IMR-90 (cell line): ENCODE measurements around the gene ZNF43. TPM values are rescaled to one million over a fixed set of nuclear protein-coding genes. Genes with fewer than 3 reads are reported as not detected.
A peak's percentile ranks its signal among the peaks of the same experiment; 100 is the strongest.

Source experiments
- ATAC-seq: fragments of 200-7000 bp; cut with Tn5 transposase; 2 replicates; pipeline ENCODE4 v1.9.1; 2020; ENCODE audit warnings: low read depth, mild to moderate bottlenecking, moderate library complexity
- BruUV-seq: library from RNA; stranded (reverse); fragments of 400-500 nt; replicated peaks from 2 replicates; lab custom pipeline; 2021; lab: Mats Ljungman, UMichigan
- CTCF ChIA-PET: fragments of 300-600 bp; formaldehyde crosslinking; extraction: SDS; loops from one replicate; lab custom pipeline; 2021; ENCODE audit warnings: antibody characterized with exemption; lab: Yijun Ruan, JAX
- POLR2A ChIA-PET: fragments of 300-600 bp; sonication (Branson Sonifier 250); formaldehyde crosslinking; loops from one replicate; lab custom pipeline; 2022; ENCODE audit warnings: antibody characterized with exemption; ENCODE audit not compliant: unreplicated experiment; lab: Charles Lee
- DNase-seq: peaks from one replicate; pipeline ENCODE4 v3.0.0; 2013
- H2AFZ ChIP-seq: replicated peaks from 2 replicates; pipeline ENCODE3; 2013; ENCODE audit warnings: low read length, mild to moderate bottlenecking; ENCODE audit not compliant: poor library complexity
- H2AK5ac ChIP-seq: 2 replicates; pipeline ENCODE4 v1.6.1; 2013; ENCODE audit warnings: low read depth, low read length, inconsistent platforms
- H2AK9ac ChIP-seq: replicated peaks from 2 replicates; pipeline ENCODE3; 2013; ENCODE audit warnings: mild to moderate bottlenecking, low read depth, low read length, moderate library complexity; ENCODE audit not compliant: poor library complexity
- H2BK120ac ChIP-seq: 2 replicates; pipeline ENCODE4 v1.6.1; 2013; ENCODE audit warnings: low read depth, low read length, inconsistent platforms
- H2BK15ac ChIP-seq: 3 replicates; pipeline ENCODE4 v1.6.1; 2013; ENCODE audit warnings: low read depth, low read length, inconsistent platforms
- H2BK20ac ChIP-seq: 2 replicates; pipeline ENCODE4 v1.6.1; 2013; ENCODE audit warnings: low read depth, mild to moderate bottlenecking, inconsistent platforms, low read length, moderate library complexity
- H2BK5ac ChIP-seq: 2 replicates; pipeline ENCODE4 v1.6.1; 2013; ENCODE audit warnings: mild to moderate bottlenecking, low read depth, low read length, inconsistent platforms; ENCODE audit not compliant: poor library complexity, severe bottlenecking
- H3K14ac ChIP-seq: replicated peaks from 2 replicates; pipeline ENCODE4 v1.6.1; 2013; ENCODE audit warnings: low read depth, low read length, inconsistent platforms
- H3K18ac ChIP-seq: 2 replicates; pipeline ENCODE4 v1.6.1; 2013; ENCODE audit warnings: low read depth, low read length, control low read depth
- H3K23ac ChIP-seq: 2 replicates; pipeline ENCODE4 v1.6.1; 2013; ENCODE audit warnings: low read depth, low read length, inconsistent platforms
- H3K27ac ChIP-seq: 2 replicates; pipeline ENCODE4 v1.5.1; 2013; ENCODE audit warnings: mild to moderate bottlenecking, control low read depth, low read length; ENCODE audit not compliant: insufficient read depth
- H3K27me3 ChIP-seq: 2 replicates; pipeline ENCODE4 v1.6.1; 2013; ENCODE audit warnings: low read length; ENCODE audit not compliant: control insufficient read depth, insufficient read depth
- H3K36me3 ChIP-seq: 2 replicates; pipeline ENCODE4 v1.6.1; 2013; ENCODE audit warnings: low read length, mixed read lengths; ENCODE audit not compliant: control insufficient read depth, insufficient read depth
- H3K4ac ChIP-seq: 2 replicates; pipeline ENCODE4 v1.6.1; 2013; ENCODE audit warnings: low read depth, low read length, inconsistent platforms
- H3K4me1 ChIP-seq: 2 replicates; pipeline ENCODE4 v1.6.1; 2013; ENCODE audit warnings: low read length, mixed read lengths; ENCODE audit not compliant: control insufficient read depth, insufficient read depth
- H3K4me2 ChIP-seq: 2 replicates; pipeline ENCODE4 v1.6.1; 2013; ENCODE audit warnings: low read depth, mild to moderate bottlenecking, control low read depth, low read length, moderate library complexity
- H3K4me3 ChIP-seq: 2 replicates; pipeline ENCODE4 v1.5.1; 2013; ENCODE audit warnings: low read depth, mild to moderate bottlenecking, control low read depth, low read length, moderate library complexity; ENCODE audit not compliant: insufficient read depth
- H3K56ac ChIP-seq: 2 replicates; pipeline ENCODE4 v1.6.1; 2013; ENCODE audit warnings: low read length, inconsistent platforms; ENCODE audit not compliant: insufficient read depth; ENCODE audit errors: extremely low read depth
- H3K79me1 ChIP-seq, 2 experiments: 2 replicates each; pipeline ENCODE4 v1.6.1; 2013; ENCODE audit warnings: low read length in 2 of 2, inconsistent platforms in 1 of 2, low read depth in 1 of 2
- H3K9ac ChIP-seq: 2 replicates; pipeline ENCODE4 v1.6.1; 2013; ENCODE audit warnings: low read depth, low read length, control low read depth
- H3K9me1 ChIP-seq: 2 replicates; pipeline ENCODE4 v1.6.1; 2013; ENCODE audit warnings: low read length, inconsistent platforms; ENCODE audit not compliant: insufficient read depth
- H3K9me3 ChIP-seq: 2 replicates; pipeline ENCODE4 v1.6.1; 2013; ENCODE audit warnings: low read length; ENCODE audit not compliant: control insufficient read depth, insufficient read depth
- H4K20me1 ChIP-seq: 2 replicates; pipeline ENCODE4 v1.6.1; 2013; ENCODE audit warnings: low read length, inconsistent platforms; ENCODE audit not compliant: insufficient read depth
- H4K5ac ChIP-seq: 2 replicates; pipeline ENCODE4 v1.6.1; 2013; ENCODE audit warnings: mild to moderate bottlenecking, low read depth, low read length, control low read depth
- H4K8ac ChIP-seq, 2 experiments: 2 replicates each; pipeline ENCODE4 v1.6.1; 2013; ENCODE audit warnings: low read depth in 2 of 2, low read length in 2 of 2, control low read depth in 1 of 2, inconsistent platforms in 1 of 2
- H4K91ac ChIP-seq: 2 replicates; pipeline ENCODE4 v1.6.1; 2013; ENCODE audit warnings: low read depth, low read length, inconsistent platforms; ENCODE audit not compliant: insufficient read depth
- BHLHE40 ChIP-seq: fragments of 150-350 bp; IDR thresholded peaks from 2 replicates; pipeline ENCODE4 v1.6.1; 2016; ENCODE audit warnings: mild to moderate bottlenecking, low read depth, low read length
- CEBPB ChIP-seq: IDR thresholded peaks from 2 replicates; pipeline ENCODE4 v1.6.1; 2012; ENCODE audit warnings: low read depth, low read length, improper control_type of control experiment
- MAZ ChIP-seq: IDR thresholded peaks from 2 replicates; pipeline ENCODE4 v1.6.1; 2012; ENCODE audit warnings: low read depth, mild to moderate bottlenecking, low read length, improper control_type of control experiment, moderate library complexity, borderline replicate concordance
- MXI1 ChIP-seq: IDR thresholded peaks from 2 replicates; pipeline ENCODE4 v1.6.1; 2012; ENCODE audit warnings: low read depth, mild to moderate bottlenecking, low read length, moderate library complexity, borderline replicate concordance
- RAD21 ChIP-seq: IDR thresholded peaks from 2 replicates; pipeline ENCODE4 v1.6.1; 2012; ENCODE audit warnings: low read length, improper control_type of control experiment
- RCOR1 ChIP-seq: IDR thresholded peaks from 2 replicates; pipeline ENCODE4 v1.6.1; 2012; ENCODE audit warnings: mild to moderate bottlenecking, low read length, improper control_type of control experiment; ENCODE audit not compliant: insufficient replicate concordance
- WGBS, 2 experiments: methylation state at CpG; one replicate each; pipeline versions ENCODE4 v1.1.5 to v1.1.7; 2013; ENCODE audit warnings: missing lambda C conversion rate in 2 of 2; ENCODE audit not compliant: insufficient read length in 1 of 2; ENCODE audit errors: extremely low coverage in 2 of 2; 5-methylcytosine and 5-hydroxymethylcytosine counted together
- dilution Hi-C: fragments of 300-500 bp; cut with HindIII; formaldehyde crosslinking; loops from one replicate; pipeline ENCODE4 v1.14.3; 2018; ENCODE audit warnings: low sequenced_read_pairs; ENCODE audit not compliant: unreplicated experiment
- in situ Hi-C: fragments of 300-500 bp; cut with MboI; formaldehyde crosslinking; loops from 3 replicates; pipeline ENCODE4 v1.14.3; 2019; ENCODE audit warnings: low sequenced_read_pairs, inconsistent platforms, mixed read lengths
- intact Hi-C: fragments of 100-400 bp; cut with micrococcal nuclease; formaldehyde crosslinking; loops from 2 replicates; pipeline ENCODE4 v1.10.0; 2022
- polyA plus RNA-seq, 3 experiments: library from polyadenylated mRNA; depleted of rRNA; stranded (reverse); fragments of >200 nt; gene quantifications; 2 replicates each; pipeline ENCODE4 v1.2.3, GENCODE V29; 2012; ENCODE audit warnings: low replicate concordance in 1 of 3
- total RNA-seq: library from RNA; depleted of rRNA; stranded (reverse); fragments of >200 nt; gene quantifications from 2 replicates; pipeline ENCODE4 v1.2.3, GENCODE V29; 2012
- TF ChIP-seq, protein P1 (sequence below): conservative IDR thresholded peaks from 2 replicates; pipeline ENCODE4 v1.5.1; 2012; ENCODE audit warnings: mild to moderate bottlenecking, low read depth, low read length, improper control_type of control experiment
- TF ChIP-seq, protein P2 (sequence below): fragments of 150-350 bp; IDR thresholded peaks from 2 replicates; pipeline ENCODE4 v1.6.1; 2016; ENCODE audit warnings: low read depth, mild to moderate bottlenecking, low read length, moderate library complexity, borderline replicate concordance

ZNF43 gene
- total and polyA plus RNA-seq, 2 of the 4 experiments (the other 2 are of a cell fraction) = 2.9 to 8.8 TPM

DNA sequence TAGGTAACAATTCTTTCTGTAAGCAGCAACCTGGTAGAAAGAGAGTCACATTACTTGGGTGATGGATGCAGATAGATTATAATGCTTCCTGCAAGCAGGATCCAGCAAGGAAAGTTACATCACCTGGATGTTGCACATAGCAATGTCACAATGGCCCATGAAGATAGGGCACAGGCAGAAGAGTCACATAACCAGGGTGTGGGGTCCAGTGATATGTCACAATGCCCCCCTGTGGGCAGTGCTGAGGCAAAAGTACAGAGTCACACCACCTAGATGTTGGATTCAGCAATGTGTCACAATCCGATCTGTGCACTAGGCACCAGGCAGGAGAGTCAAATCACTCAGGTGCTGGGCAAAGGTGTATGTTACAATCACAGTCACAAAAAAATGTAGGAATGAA, 4.0 kb upstream of the ZNF43 start:
- in situ Hi-C loops (no loop called here), intact Hi-C loops (loop anchor here (5.0 kb wide), 1 partner anchor 73 kb away; the partner anchor contains the start of gene ZNF100), dilution Hi-C loops (no loop called here)
- DNase-seq (no peak), ATAC-seq (no peak)
- no peaks in the 10 kb centered on the region for H4K20me1 ChIP-seq
- H3K4me1 ChIP-seq = no peaks in the 10 kb centered on the region
- no peak overlapping the region for H3K27ac ChIP-seq
- no peak overlapping the region for H2BK15ac ChIP-seq
- no TSS peak for BruUV-seq
- H4K8ac ChIP-seq = no peak overlapping the region
- peaks cover 2 to 5% of the 10 kb centered on the region in 2 experiments; a peak in 1 of 4 replicates for H3K79me1 ChIP-seq
- no peak overlapping the region for H4K91ac ChIP-seq
- no peak overlapping the region for H3K14ac ChIP-seq
- no peak overlapping the region for H2BK120ac ChIP-seq
- H3K4me3 ChIP-seq = no peak overlapping the region
- H4K5ac ChIP-seq = no peak overlapping the region
- no peak overlapping the region for H2BK5ac ChIP-seq
- no peaks in the 10 kb centered on the region for H3K27me3 ChIP-seq
- H2AK5ac ChIP-seq = no peak overlapping the region
- H3K4ac ChIP-seq = no peak overlapping the region
- POLR2A ChIA-PET = no interaction called here
- WGBS, 2 experiments = no CpG with 5 or more reads among the region's 1 CpG
- H2AK9ac ChIP-seq = no peak overlapping the region
- no peak for TF ChIP-seq RAD21
- TF ChIP-seq MXI1 = no peak
- TF ChIP-seq, protein P1, sequence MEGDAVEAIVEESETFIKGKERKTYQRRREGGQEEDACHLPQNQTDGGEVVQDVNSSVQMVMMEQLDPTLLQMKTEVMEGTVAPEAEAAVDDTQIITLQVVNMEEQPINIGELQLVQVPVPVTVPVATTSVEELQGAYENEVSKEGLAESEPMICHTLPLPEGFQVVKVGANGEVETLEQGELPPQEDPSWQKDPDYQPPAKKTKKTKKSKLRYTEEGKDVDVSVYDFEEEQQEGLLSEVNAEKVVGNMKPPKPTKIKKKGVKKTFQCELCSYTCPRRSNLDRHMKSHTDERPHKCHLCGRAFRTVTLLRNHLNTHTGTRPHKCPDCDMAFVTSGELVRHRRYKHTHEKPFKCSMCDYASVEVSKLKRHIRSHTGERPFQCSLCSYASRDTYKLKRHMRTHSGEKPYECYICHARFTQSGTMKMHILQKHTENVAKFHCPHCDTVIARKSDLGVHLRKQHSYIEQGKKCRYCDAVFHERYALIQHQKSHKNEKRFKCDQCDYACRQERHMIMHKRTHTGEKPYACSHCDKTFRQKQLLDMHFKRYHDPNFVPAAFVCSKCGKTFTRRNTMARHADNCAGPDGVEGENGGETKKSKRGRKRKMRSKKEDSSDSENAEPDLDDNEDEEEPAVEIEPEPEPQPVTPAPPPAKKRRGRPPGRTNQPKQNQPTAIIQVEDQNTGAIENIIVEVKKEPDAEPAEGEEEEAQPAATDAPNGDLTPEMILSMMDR = no peak
- TF ChIP-seq, protein P2, sequence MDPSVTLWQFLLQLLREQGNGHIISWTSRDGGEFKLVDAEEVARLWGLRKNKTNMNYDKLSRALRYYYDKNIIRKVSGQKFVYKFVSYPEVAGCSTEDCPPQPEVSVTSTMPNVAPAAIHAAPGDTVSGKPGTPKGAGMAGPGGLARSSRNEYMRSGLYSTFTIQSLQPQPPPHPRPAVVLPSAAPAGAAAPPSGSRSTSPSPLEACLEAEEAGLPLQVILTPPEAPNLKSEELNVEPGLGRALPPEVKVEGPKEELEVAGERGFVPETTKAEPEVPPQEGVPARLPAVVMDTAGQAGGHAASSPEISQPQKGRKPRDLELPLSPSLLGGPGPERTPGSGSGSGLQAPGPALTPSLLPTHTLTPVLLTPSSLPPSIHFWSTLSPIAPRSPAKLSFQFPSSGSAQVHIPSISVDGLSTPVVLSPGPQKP = no peak
- no peak for TF ChIP-seq BHLHE40
- TF ChIP-seq MAZ = no peak
- TF ChIP-seq CEBPB = no peak
- TF ChIP-seq RCOR1 = no peak
- H2AFZ ChIP-seq = peak overlapping the region; percentile 14
- peaks cover 29% of the 10 kb centered on the region for H3K36me3 ChIP-seq
- no peak overlapping the region for H3K56ac ChIP-seq
- H3K9me3 ChIP-seq = no peaks in the 10 kb centered on the region
- H2BK20ac ChIP-seq = no peak overlapping the region
- no peak overlapping the region for H3K9ac ChIP-seq
- H3K18ac ChIP-seq = no peak overlapping the region
- no peaks in the 10 kb centered on the region for H3K9me1 ChIP-seq
- no peak overlapping the region for H3K4me2 ChIP-seq
- CTCF ChIA-PET = no interaction called here
- no peak overlapping the region for H3K23ac ChIP-seq
